B cell (primary cell): ENCODE results near the gene NEK6.

Source experiments
- EZH2 ChIP-seq: IDR thresholded peaks from 2 replicates; pipeline ENCODE4 v1.6.1; 2012; ENCODE audit warnings: borderline replicate concordance, low read depth, mild to moderate bottlenecking, moderate library complexity, low read length; ENCODE audit not compliant: insufficient read depth, poor library complexity, severe bottlenecking
- TF ChIP-seq, protein P1 (sequence below): fragments of 200-600 bp; IDR thresholded peaks from one replicate; pipeline ENCODE4 v1.8.0; 2022; ENCODE audit warnings: antibody characterized with exemption, mild to moderate bottlenecking

DNA sequence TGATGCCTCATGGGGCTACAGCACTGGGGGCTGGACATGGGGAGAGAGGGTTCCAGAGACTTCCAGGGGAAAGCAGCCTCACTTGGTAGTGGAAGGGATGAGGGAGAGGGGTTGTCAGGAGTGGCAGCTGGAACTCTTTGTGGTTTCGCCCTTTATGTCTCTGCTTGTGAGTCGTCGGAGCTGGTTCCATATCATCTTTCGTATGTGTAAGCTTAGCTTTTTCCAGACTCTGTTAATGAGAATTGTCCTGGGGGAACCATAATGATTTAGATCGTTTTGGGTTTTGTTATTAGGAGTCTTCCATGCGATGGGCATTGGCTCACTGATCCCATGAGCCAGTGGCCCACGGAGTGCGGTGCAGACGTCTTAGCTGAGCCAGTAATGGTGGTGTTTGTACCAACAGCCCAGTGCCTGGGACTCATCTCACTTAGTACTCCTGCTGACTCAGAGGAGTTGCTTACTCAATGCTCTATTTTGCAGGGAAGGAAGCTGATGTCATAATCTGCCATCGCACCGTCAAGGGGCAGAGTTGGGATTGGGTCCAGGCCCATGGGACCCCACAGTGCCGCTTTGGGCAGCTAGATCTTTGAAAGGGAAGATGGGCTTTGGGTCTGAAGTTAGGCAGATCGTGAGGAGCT lies 48.5 kb downstream of the NEK6 start:
- TF ChIP-seq, protein P1, sequence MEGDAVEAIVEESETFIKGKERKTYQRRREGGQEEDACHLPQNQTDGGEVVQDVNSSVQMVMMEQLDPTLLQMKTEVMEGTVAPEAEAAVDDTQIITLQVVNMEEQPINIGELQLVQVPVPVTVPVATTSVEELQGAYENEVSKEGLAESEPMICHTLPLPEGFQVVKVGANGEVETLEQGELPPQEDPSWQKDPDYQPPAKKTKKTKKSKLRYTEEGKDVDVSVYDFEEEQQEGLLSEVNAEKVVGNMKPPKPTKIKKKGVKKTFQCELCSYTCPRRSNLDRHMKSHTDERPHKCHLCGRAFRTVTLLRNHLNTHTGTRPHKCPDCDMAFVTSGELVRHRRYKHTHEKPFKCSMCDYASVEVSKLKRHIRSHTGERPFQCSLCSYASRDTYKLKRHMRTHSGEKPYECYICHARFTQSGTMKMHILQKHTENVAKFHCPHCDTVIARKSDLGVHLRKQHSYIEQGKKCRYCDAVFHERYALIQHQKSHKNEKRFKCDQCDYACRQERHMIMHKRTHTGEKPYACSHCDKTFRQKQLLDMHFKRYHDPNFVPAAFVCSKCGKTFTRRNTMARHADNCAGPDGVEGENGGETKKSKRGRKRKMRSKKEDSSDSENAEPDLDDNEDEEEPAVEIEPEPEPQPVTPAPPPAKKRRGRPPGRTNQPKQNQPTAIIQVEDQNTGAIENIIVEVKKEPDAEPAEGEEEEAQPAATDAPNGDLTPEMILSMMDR: no peak
- TF ChIP-seq EZH2: no peak
